HepG2 (cell line): Measurements from ENCODE around the gene TRIM62. TPM values are rescaled to one million over a fixed set of nuclear protein-coding genes. Genes with fewer than 3 reads are reported as not detected.

Source experiments
- ATAC-seq: fragments of 200-7000 bp; cut with Tn5 transposase; 3 replicates; pipeline ENCODE4 v1.9.1; 2020; ENCODE audit warnings: mild to moderate bottlenecking, moderate library complexity
- BruUV-seq: library from RNA; stranded (reverse); fragments of 400-500 nt; replicated peaks from 2 replicates; lab custom pipeline; 2021; lab: Mats Ljungman, UMichigan
- CTCF ChIA-PET: fragments of 300-600 bp; formaldehyde crosslinking; extraction: SDS; loops from one replicate; lab custom pipeline; 2021; ENCODE audit warnings: low total read pairs, inconsistent platforms, low intra/inter-chr PET ratio; lab: Yijun Ruan, JAX
- POLR2A ChIA-PET: fragments of 350-600 bp; sonication (Branson Sonifier 250); formaldehyde crosslinking; loops from one replicate; lab custom pipeline; 2020; ENCODE audit warnings: antibody characterized with exemption, inconsistent platforms; lab: Yijun Ruan, JAX
- DNase-seq: peaks from one replicate; pipeline ENCODE4 v3.0.0-alpha.2; 2015; ENCODE audit warnings: low spot score
- FAIRE-seq: peaks from 3 replicates; lab custom pipeline; 2011; peaks lifted over from hg19 to GRCh38; lab: Jason Lieb, UNC
- H2AFZ ChIP-seq: one replicate; pipeline ENCODE4 v1.6.1; 2011; ENCODE audit warnings: low read length, inconsistent platforms
- H3K27ac ChIP-seq: fragments of 300-600 bp; 3 replicates; pipeline ENCODE4 v1.8.0; 2011; ENCODE audit warnings: mixed run types, mild to moderate bottlenecking, mixed read lengths, low read length, inconsistent platforms; ENCODE audit not compliant: insufficient read depth; ENCODE audit errors: extremely low read length
- H3K27me3 ChIP-seq, 2 experiments: fragments of 200-600 bp in 1 of 2; 2 replicates in 1 of 2; 3 replicates in 1 of 2; pipeline versions ENCODE4 v1.6.0 to v1.8.0; 2011; ENCODE audit warnings: low read length in 2 of 2, mild to moderate bottlenecking in 2 of 2, moderate library complexity in 2 of 2, inconsistent platforms in 1 of 2; ENCODE audit not compliant: insufficient read depth in 2 of 2, control insufficient read depth in 1 of 2
- H3K36me3 ChIP-seq, 2 experiments: fragments of 200-600 bp in 1 of 2; replicated peaks in 1 of 2; 2 replicates in 1 of 2; 3 replicates in 1 of 2; pipeline versions ENCODE4 v1.5.1 to v1.8.0; 2011; ENCODE audit warnings: low read length in 2 of 2, inconsistent platforms in 1 of 2; ENCODE audit not compliant: insufficient read depth in 2 of 2, control insufficient read depth in 1 of 2
- H3K4me1 ChIP-seq: 2 replicates; pipeline ENCODE4 v1.5.1; 2012; ENCODE audit warnings: low read length, inconsistent platforms; ENCODE audit not compliant: insufficient read depth
- H3K4me2 ChIP-seq: 2 replicates; pipeline ENCODE4 v1.6.0; 2011; ENCODE audit warnings: low read depth, low read length, inconsistent platforms
- H3K4me3 ChIP-seq, 3 experiments: fragments of 200-600 bp in 1 of 3; sonication (generic), shearing (Covaris generic) in 1 of 3; replicated peaks in 1 of 3; 2 replicates each; pipeline ENCODE4 v1.5.1; 2011 to 2016; ENCODE audit warnings: low read length in 3 of 3, inconsistent platforms in 2 of 3, low read depth in 2 of 3, mild to moderate bottlenecking in 2 of 3, control low read depth in 1 of 3, mixed read lengths in 1 of 3; ENCODE audit not compliant: insufficient read depth in 1 of 3
- H3K79me2 ChIP-seq: one replicate; pipeline ENCODE4 v1.6.1; 2011; ENCODE audit warnings: low read length, inconsistent platforms; ENCODE audit not compliant: insufficient read depth
- H3K9ac ChIP-seq: 2 replicates; pipeline ENCODE4 v1.6.0; 2011; ENCODE audit warnings: mild to moderate bottlenecking, low read depth, low read length, inconsistent platforms; ENCODE audit not compliant: insufficient read depth
- H3K9me3 ChIP-seq: 2 replicates; pipeline ENCODE4 v1.5.1; 2012; ENCODE audit warnings: mild to moderate bottlenecking, low read length
- H4K20me1 ChIP-seq: 2 replicates; pipeline ENCODE4 v1.6.0; 2011; ENCODE audit warnings: inconsistent platforms, mild to moderate bottlenecking, low read length, moderate library complexity; ENCODE audit not compliant: insufficient read depth
- CEBPB ChIP-seq: IDR thresholded peaks from 2 replicates; pipeline ENCODE4 v1.6.1; 2011; ENCODE audit warnings: low read depth, low read length, improper control_type of control experiment, borderline replicate concordance
- HNRNPUL1 ChIP-seq: fragments of 200-400 bp; formaldehyde crosslinking; IDR thresholded peaks from 2 replicates; pipeline ENCODE4 v1.6.1; 2017; ENCODE audit warnings: low read depth, mild to moderate bottlenecking, low read length, moderate library complexity
- KLF15 ChIP-seq: sonication (generic); formaldehyde crosslinking; IDR thresholded peaks from 2 replicates; pipeline ENCODE4 v1.8.1; 2023; ENCODE audit warnings: borderline replicate concordance, mild to moderate bottlenecking, inconsistent platforms, missing genetic modification reagents, mixed read lengths
- ZFP1 ChIP-seq: IDR thresholded peaks from 2 replicates; pipeline ENCODE4 v1.6.1; 2016
- ZNF326 ChIP-seq: sonication (generic); formaldehyde crosslinking; IDR thresholded peaks from 2 replicates; pipeline ENCODE4 v1.4.0; 2020; ENCODE audit warnings: missing genetic modification reagents, borderline replicate concordance
- ZNF720 ChIP-seq: sonication (generic); formaldehyde crosslinking; IDR thresholded peaks from 2 replicates; pipeline ENCODE4 v1.4.0; 2020; ENCODE audit warnings: missing genetic modification reagents
- ZNF768 ChIP-seq: sonication (generic); formaldehyde crosslinking; IDR thresholded peaks from 2 replicates; pipeline ENCODE4 v1.4.0; 2020; ENCODE audit warnings: missing genetic modification reagents
- WGBS: methylation state at CpG from one replicate; pipeline ENCODE4 v1.1.6; 2017; ENCODE audit warnings: low lambda C conversion rate; 5-methylcytosine and 5-hydroxymethylcytosine counted together
- in situ Hi-C: cut with HindIII; loops from 2 replicates; pipeline ENCODE4 v1.10.0; 2017; ENCODE audit warnings: low pct_unique_long_range_greater_than_20kb; ENCODE audit not compliant: extremely low pct_ligation_motif_present
- intact Hi-C: fragments of 100-400 bp; cut with micrococcal nuclease; formaldehyde crosslinking; loops from one replicate; pipeline ENCODE4 v1.10.0; 2022; ENCODE audit not compliant: unreplicated experiment
- polyA plus RNA-seq, 8 experiments: library from polyadenylated mRNA; depleted of rRNA in 3 of 8; stranded (reverse) in 7 of 8; unstranded in 1 of 8; fragments of >200 nt; fragmentation: Illumina TruSeq in 4 of 8; extraction: Trizol in 4 of 8; gene quantifications; 2 replicates each; pipeline versions ENCODE4 v1.2.1 to v1.2.3, GENCODE V29; 2011 to 2016; ENCODE audit warnings: low read depth in 4 of 8, missing spikeins in 1 of 8, mixed read lengths in 1 of 8; ENCODE audit not compliant: insufficient read depth in 1 of 8
- total RNA-seq, 5 experiments: library from RNA; depleted of rRNA; stranded (reverse); fragments of >200 nt; fragmentation: Illumina TruSeq; extraction: Trizol; gene quantifications; 2 replicates each; pipeline ENCODE4 v1.2.3, GENCODE V29; 2016; ENCODE audit warnings: low read depth in 1 of 5
- TF ChIP-seq, protein P1 (sequence below): sonication (generic); formaldehyde crosslinking; IDR thresholded peaks from 2 replicates; pipeline ENCODE4 v1.9.0; 2021; ENCODE audit warnings: missing genetic modification reagents, borderline replicate concordance
- TF ChIP-seq, protein P2 (sequence below): sonication (generic); formaldehyde crosslinking; conservative IDR thresholded peaks from 2 replicates; pipeline ENCODE4 v1.8.0; 2022; ENCODE audit warnings: mild to moderate bottlenecking, moderate library complexity, missing genetic modification reagents
- TF ChIP-seq, protein P3 (sequence below): sonication (generic); formaldehyde crosslinking; IDR thresholded peaks from 2 replicates; pipeline ENCODE4 v1.4.0; 2020; ENCODE audit warnings: missing genetic modification reagents, borderline replicate concordance
- TF ChIP-seq, protein P4 (sequence below): sonication (generic); formaldehyde crosslinking; IDR thresholded peaks from 2 replicates; pipeline ENCODE4 v1.4.0; 2020; ENCODE audit warnings: missing genetic modification reagents
- TF ChIP-seq, protein P5 (sequence below): sonication (generic); formaldehyde crosslinking; IDR thresholded peaks from 2 replicates; pipeline ENCODE4 v1.4.0; 2020; ENCODE audit warnings: low read depth, mild to moderate bottlenecking, missing genetic modification reagents

The TRIM62 gene
- total and polyA plus RNA-seq, 2 of the 13 experiments (the other 11 are each of a cell fraction or from before 2014, with no cell fraction given) = 0.53 to 0.57 TPM

DNA sequence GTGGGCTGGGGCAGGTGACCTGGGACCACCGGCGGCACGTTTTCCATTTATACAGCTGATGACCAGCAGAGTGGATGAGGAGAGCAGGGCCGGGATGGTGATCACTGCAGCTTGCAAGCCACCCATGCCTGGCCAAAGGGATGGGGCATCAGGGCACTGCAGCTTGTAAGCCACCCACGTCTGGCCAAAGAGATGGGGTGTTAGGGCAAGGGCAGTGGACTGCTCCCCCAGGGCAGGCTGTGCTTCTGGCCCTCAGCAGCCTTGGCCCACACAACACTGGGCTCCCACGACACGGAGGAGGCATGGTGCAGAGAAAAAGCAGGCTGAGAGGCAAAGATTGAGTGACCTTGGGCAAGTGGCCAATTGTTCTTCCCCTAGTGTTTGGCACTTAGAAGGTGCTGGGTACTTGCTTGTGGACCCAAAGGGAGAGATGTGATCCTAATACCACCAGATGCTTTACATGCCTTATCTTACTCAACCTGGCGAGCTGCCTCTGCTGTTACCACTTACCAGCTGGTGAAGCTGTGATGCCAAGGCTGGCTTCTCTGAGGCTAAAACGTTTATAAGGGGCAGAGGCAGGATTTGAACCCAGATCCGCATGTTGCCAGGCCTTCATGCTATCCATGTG, 48.3 kb downstream of the TRIM62 start (continued):
- TF ChIP-seq, protein P1, sequence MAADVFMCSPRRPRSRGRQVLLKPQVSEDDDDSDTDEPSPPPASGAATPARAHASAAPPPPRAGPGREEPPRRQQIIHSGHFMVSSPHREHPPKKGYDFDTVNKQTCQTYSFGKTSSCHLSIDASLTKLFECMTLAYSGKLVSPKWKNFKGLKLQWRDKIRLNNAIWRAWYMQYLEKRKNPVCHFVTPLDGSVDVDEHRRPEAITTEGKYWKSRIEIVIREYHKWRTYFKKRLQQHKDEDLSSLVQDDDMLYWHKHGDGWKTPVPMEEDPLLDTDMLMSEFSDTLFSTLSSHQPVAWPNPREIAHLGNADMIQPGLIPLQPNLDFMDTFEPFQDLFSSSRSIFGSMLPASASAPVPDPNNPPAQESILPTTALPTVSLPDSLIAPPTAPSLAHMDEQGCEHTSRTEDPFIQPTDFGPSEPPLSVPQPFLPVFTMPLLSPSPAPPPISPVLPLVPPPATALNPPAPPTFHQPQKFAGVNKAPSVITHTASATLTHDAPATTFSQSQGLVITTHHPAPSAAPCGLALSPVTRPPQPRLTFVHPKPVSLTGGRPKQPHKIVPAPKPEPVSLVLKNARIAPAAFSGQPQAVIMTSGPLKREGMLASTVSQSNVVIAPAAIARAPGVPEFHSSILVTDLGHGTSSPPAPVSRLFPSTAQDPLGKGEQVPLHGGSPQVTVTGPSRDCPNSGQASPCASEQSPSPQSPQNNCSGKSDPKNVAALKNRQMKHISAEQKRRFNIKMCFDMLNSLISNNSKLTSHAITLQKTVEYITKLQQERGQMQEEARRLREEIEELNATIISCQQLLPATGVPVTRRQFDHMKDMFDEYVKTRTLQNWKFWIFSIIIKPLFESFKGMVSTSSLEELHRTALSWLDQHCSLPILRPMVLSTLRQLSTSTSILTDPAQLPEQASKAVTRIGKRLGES (CRISPR knock-in tag) = no peak

DNA sequence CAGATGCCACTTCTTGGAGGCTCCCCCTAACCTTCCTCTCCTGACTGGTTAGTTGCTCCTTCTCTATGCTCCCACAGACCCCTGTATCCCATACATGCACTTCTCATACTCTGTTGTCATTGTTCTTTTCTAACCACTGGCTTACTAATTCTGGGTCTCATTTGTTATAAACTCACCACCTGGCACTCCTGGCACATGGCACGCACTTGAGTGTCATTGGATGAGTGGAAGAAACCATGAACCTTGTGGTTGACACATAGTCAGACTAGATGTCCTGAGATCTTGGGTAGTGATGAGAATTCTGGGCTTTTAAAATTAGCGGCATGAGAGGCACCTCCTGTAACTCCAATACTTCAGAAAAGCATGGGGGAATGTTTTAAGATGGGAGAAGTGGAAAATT, 49.3 kb downstream of the TRIM62 start:
- no peaks in the 10 kb centered on the region; a peak in 1 of 5 replicates for H3K27me3 ChIP-seq
- ChIA-PET CTCF (no interaction called here), POLR2A (interaction anchor here (1.3 kb wide), 1 partner anchor 10 kb away, joined by 3 read pairs; no protein-coding TSS in a partner anchor)
- no peak overlapping the region for H2AFZ ChIP-seq
- peaks cover 13% of the 10 kb centered on the region for H3K79me2 ChIP-seq
- FAIRE-seq (no peak), ATAC-seq (no peak), DNase-seq (no peak)
- WGBS = 97% methylated on average over 2 of the region's 2 CpGs
- no peak for TF ChIP-seq KLF15 (CRISPR knock-in tag)
- no peak for TF ChIP-seq ZFP1
- TF ChIP-seq CEBPB = no peak
- no peak for TF ChIP-seq ZNF720
- no peak for TF ChIP-seq ZNF768 (CRISPR knock-in tag)
- no peak for TF ChIP-seq HNRNPUL1
- TF ChIP-seq, protein P2, sequence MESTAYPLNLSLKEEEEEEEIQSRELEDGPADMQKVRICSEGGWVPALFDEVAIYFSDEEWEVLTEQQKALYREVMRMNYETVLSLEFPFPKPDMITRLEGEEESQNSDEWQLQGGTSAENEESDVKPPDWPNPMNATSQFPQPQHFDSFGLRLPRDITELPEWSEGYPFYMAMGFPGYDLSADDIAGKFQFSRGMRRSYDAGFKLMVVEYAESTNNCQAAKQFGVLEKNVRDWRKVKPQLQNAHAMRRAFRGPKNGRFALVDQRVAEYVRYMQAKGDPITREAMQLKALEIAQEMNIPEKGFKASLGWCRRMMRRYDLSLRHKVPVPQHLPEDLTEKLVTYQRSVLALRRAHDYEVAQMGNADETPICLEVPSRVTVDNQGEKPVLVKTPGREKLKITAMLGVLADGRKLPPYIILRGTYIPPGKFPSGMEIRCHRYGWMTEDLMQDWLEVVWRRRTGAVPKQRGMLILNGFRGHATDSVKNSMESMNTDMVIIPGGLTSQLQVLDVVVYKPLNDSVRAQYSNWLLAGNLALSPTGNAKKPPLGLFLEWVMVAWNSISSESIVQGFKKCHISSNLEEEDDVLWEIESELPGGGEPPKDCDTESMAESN (CRISPR knock-in tag) = no peak
- TF ChIP-seq, protein P3, sequence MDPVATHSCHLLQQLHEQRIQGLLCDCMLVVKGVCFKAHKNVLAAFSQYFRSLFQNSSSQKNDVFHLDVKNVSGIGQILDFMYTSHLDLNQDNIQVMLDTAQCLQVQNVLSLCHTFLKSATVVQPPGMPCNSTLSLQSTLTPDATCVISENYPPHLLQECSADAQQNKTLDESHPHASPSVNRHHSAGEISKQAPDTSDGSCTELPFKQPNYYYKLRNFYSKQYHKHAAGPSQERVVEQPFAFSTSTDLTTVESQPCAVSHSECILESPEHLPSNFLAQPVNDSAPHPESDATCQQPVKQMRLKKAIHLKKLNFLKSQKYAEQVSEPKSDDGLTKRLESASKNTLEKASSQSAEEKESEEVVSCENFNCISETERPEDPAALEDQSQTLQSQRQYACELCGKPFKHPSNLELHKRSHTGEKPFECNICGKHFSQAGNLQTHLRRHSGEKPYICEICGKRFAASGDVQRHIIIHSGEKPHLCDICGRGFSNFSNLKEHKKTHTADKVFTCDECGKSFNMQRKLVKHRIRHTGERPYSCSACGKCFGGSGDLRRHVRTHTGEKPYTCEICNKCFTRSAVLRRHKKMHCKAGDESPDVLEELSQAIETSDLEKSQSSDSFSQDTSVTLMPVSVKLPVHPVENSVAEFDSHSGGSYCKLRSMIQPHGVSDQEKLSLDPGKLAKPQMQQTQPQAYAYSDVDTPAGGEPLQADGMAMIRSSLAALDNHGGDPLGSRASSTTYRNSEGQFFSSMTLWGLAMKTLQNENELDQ = no peak
- TF ChIP-seq, protein P4, sequence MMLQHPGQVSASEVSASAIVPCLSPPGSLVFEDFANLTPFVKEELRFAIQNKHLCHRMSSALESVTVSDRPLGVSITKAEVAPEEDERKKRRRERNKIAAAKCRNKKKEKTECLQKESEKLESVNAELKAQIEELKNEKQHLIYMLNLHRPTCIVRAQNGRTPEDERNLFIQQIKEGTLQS (CRISPR knock-in tag) = no peak
- TF ChIP-seq, protein P5, sequence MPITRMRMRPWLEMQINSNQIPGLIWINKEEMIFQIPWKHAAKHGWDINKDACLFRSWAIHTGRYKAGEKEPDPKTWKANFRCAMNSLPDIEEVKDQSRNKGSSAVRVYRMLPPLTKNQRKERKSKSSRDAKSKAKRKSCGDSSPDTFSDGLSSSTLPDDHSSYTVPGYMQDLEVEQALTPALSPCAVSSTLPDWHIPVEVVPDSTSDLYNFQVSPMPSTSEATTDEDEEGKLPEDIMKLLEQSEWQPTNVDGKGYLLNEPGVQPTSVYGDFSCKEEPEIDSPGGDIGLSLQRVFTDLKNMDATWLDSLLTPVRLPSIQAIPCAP (CRISPR knock-in tag) = no peak
- TF ChIP-seq ZNF326 = no peak
- H3K36me3 ChIP-seq = no peaks in the 10 kb centered on the region; a peak in 1 of 5 replicates
- no TSS peak for BruUV-seq
- H3K4me1 ChIP-seq = peaks cover 31% of the 10 kb centered on the region
- in situ Hi-C loops (no loop called here), intact Hi-C loops (no loop called here)
- H3K9ac ChIP-seq = no peak overlapping the region
- H4K20me1 ChIP-seq = no peaks in the 10 kb centered on the region
- H3K4me3 ChIP-seq = no peak overlapping the region
- H3K27ac ChIP-seq = no peak overlapping the region
- no peak overlapping the region for H3K4me2 ChIP-seq
- H3K9me3 ChIP-seq = no peaks in the 10 kb centered on the region
